ENCODE measurements around the gene ABHD16B. TPM values are rescaled to one million over a fixed set of nuclear protein-coding genes. Genes with fewer than 3 reads are reported as not detected.

ABHD16B gene
- total and polyA plus RNA-seq, 2 of the 13 experiments (the other 11 are each of a cell fraction or from before 2014, with no cell fraction given): not detected

DNA sequence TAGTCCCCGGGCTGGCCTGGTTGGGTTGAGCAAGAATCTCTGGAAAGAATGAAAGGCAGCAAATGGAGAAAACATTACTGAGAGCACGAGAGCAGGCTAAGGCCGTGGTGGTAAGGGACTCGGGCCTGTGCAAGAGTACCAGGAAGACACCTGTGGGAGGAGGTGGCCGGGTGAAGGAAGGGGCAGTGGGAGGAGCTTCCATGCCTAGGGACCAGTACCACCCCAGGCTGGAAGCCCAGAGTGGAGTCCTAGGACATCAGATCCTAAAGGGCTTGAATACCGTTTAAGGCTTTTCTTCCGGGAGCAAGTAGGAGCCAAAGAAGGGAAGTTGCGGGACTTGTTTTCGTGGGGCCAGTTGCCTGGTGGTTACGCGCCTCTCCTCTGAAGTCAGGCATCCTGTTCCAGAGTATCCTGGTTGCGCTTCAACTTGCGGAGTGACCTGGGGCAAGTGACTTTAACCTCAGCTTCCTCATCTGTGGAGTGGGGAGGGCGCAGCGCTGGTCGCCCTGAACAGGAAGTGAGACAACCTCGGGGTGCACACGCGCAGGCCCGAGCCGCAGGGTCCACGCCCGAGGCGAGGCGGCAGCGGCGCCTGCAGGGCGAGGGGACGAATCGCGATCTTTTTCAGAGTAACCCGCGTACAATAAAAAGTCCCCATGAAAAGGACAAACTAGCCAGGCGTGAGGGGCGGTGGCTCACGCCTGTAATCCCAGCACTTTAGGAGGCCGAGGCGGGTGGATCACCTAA lies 2.7 kb downstream of the ABHD16B start (continued):
- TF ChIP-seq, protein P1, sequence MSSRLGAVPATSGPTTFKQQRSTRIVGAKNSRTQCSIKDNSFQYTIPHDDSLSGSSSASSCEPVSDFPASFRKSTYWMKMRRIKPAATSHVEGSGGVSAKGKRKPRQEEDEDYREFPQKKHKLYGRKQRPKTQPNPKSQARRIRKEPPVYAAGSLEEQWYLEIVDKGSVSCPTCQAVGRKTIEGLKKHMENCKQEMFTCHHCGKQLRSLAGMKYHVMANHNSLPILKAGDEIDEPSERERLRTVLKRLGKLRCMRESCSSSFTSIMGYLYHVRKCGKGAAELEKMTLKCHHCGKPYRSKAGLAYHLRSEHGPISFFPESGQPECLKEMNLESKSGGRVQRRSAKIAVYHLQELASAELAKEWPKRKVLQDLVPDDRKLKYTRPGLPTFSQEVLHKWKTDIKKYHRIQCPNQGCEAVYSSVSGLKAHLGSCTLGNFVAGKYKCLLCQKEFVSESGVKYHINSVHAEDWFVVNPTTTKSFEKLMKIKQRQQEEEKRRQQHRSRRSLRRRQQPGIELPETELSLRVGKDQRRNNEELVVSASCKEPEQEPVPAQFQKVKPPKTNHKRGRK (CRISPR knock-in tag; IDR thresholded peaks at IDR 0.05): 0 out of 2 replicates have a peak, but pooled peaks have one; percentile 51
- TF ChIP-seq ZNF253 (CRISPR knock-in tag; IDR thresholded peaks at IDR 0.05; ENCODE audit: borderline replicate concordance) (no peak), ZIK1 (CRISPR knock-in tag; IDR thresholded peaks at IDR 0.05; ENCODE audit: borderline replicate concordance, low read depth) (0 out of 2 replicates have a peak, but pooled peaks have one; percentile 74), ZNF160 (CRISPR knock-in tag; IDR thresholded peaks at IDR 0.05) (no peak; the same call in 1 of the 2 replicates), ZFP90 (CRISPR knock-in tag; IDR thresholded peaks at IDR 0.05; ENCODE audit: borderline replicate concordance) (no peak; the same call in 1 of the 2 replicates), SSRP1 (CRISPR knock-in tag; IDR thresholded peaks at IDR 0.05) (peak; percentile 59; the same call in 1 of the 2 replicates), PITX1 (CRISPR knock-in tag; IDR thresholded peaks at IDR 0.05) (peak; percentile 89), RAD51 (IDR thresholded peaks at IDR 0.05; ENCODE audit: borderline replicate concordance) (no peak), HDAC2 (CRISPR knock-in tag; IDR thresholded peaks at IDR 0.05) (peak; percentile 93), ZNF672 (CRISPR knock-in tag; IDR thresholded peaks at IDR 0.05) (no peak)
- TF ChIP-seq, protein P2, sequence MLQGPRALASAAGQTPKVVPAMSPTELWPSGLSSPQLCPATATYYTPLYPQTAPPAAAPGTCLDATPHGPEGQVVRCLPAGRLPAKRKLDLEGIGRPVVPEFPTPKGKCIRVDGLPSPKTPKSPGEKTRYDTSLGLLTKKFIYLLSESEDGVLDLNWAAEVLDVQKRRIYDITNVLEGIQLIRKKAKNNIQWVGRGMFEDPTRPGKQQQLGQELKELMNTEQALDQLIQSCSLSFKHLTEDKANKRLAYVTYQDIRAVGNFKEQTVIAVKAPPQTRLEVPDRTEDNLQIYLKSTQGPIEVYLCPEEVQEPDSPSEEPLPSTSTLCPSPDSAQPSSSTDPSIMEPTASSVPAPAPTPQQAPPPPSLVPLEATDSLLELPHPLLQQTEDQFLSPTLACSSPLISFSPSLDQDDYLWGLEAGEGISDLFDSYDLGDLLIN (CRISPR knock-in tag; IDR thresholded peaks at IDR 0.05; ENCODE audit: borderline replicate concordance): no peak
- TF ChIP-seq, protein P3, sequence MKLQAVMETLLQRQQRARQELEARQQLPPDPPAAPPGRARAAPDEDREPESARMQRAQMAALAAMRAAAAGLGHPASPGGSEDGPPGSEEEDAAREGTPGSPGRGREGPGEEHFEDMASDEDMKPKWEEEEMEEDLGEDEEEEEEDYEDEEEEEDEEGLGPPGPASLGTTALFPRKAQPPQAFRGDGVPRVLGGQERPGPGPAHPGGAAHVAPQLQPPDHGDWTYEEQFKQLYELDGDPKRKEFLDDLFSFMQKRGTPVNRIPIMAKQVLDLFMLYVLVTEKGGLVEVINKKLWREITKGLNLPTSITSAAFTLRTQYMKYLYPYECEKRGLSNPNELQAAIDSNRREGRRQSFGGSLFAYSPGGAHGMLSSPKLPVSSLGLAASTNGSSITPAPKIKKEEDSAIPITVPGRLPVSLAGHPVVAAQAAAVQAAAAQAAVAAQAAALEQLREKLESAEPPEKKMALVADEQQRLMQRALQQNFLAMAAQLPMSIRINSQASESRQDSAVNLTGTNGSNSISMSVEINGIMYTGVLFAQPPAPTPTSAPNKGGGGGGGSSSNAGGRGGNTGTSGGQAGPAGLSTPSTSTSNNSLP (IDR thresholded peaks at IDR 0.05; ENCODE audit: low read depth, low read length): peak; percentile 41; the same call in 1 of the 2 replicates
- TF ChIP-seq, protein P4, sequence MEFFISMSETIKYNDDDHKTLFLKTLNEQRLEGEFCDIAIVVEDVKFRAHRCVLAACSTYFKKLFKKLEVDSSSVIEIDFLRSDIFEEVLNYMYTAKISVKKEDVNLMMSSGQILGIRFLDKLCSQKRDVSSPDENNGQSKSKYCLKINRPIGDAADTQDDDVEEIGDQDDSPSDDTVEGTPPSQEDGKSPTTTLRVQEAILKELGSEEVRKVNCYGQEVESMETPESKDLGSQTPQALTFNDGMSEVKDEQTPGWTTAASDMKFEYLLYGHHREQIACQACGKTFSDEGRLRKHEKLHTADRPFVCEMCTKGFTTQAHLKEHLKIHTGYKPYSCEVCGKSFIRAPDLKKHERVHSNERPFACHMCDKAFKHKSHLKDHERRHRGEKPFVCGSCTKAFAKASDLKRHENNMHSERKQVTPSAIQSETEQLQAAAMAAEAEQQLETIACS (CRISPR knock-in tag; IDR thresholded peaks at IDR 0.05): peak; percentile 78
- TF ChIP-seq, protein P5, sequence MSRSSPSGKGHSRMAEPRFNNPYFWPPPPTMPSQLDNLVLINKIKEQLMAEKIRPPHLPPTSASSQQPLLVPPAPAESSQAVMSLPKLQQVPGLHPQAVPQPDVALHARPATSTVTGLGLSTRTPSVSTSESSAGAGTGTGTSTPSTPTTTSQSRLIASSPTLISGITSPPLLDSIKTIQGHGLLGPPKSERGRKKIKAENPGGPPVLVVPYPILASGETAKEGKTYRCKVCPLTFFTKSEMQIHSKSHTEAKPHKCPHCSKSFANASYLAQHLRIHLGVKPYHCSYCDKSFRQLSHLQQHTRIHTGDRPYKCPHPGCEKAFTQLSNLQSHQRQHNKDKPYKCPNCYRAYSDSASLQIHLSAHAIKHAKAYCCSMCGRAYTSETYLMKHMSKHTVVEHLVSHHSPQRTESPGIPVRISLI (CRISPR knock-in tag; IDR thresholded peaks at IDR 0.05; ENCODE audit: borderline replicate concordance): no peak
- TF ChIP-seq, protein P6, sequence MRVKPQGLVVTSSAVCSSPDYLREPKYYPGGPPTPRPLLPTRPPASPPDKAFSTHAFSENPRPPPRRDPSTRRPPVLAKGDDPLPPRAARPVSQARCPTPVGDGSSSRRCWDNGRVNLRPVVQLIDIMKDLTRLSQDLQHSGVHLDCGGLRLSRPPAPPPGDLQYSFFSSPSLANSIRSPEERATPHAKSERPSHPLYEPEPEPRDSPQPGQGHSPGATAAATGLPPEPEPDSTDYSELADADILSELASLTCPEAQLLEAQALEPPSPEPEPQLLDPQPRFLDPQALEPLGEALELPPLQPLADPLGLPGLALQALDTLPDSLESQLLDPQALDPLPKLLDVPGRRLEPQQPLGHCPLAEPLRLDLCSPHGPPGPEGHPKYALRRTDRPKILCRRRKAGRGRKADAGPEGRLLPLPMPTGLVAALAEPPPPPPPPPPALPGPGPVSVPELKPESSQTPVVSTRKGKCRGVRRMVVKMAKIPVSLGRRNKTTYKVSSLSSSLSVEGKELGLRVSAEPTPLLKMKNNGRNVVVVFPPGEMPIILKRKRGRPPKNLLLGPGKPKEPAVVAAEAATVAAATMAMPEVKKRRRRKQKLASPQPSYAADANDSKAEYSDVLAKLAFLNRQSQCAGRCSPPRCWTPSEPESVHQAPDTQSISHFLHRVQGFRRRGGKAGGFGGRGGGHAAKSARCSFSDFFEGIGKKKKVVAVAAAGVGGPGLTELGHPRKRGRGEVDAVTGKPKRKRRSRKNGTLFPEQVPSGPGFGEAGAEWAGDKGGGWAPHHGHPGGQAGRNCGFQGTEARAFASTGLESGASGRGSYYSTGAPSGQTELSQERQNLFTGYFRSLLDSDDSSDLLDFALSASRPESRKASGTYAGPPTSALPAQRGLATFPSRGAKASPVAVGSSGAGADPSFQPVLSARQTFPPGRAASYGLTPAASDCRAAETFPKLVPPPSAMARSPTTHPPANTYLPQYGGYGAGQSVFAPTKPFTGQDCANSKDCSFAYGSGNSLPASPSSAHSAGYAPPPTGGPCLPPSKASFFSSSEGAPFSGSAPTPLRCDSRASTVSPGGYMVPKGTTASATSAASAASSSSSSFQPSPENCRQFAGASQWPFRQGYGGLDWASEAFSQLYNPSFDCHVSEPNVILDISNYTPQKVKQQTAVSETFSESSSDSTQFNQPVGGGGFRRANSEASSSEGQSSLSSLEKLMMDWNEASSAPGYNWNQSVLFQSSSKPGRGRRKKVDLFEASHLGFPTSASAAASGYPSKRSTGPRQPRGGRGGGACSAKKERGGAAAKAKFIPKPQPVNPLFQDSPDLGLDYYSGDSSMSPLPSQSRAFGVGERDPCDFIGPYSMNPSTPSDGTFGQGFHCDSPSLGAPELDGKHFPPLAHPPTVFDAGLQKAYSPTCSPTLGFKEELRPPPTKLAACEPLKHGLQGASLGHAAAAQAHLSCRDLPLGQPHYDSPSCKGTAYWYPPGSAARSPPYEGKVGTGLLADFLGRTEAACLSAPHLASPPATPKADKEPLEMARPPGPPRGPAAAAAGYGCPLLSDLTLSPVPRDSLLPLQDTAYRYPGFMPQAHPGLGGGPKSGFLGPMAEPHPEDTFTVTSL (CRISPR knock-in tag; IDR thresholded peaks at IDR 0.05; ENCODE audit: borderline replicate concordance): peak; percentile 51; the same call in 1 of the 2 replicates

All from HepG2 (cell line).